Hepatocyte (in vitro differentiated cells): ENCODE data around the gene ENAM.

Experiments
- CTCF ChIP-seq: fragments of 200-600 bp; sonication (generic); IDR thresholded peaks from 2 replicates; pipeline ENCODE4 v1.5.1; 2016; ENCODE audit warnings: antibody characterized with exemption, mild to moderate bottlenecking; ENCODE audit not compliant: poor library complexity
- EZH2 ChIP-seq: fragments of 200-600 bp; sonication (generic); IDR thresholded peaks from 2 replicates; pipeline ENCODE4 v1.6.1; 2016; ENCODE audit warnings: antibody characterized with exemption, mild to moderate bottlenecking, borderline replicate concordance

- TF ChIP-seq CTCF: no peak
- TF ChIP-seq EZH2: no peak
Measured at GRCh38 chr4:70608324-70608723, 20.2 kb upstream of the ENAM start.
